HUDEP-2 (cell line): ENCODE results near the gene PNLIPRP1.

Source experiments
- DNase-seq, 76 experiments: peaks; one replicate each; lab custom pipeline; 2025; ENCODE audit not compliant: unreplicated experiment in 76 of 76; lab: John Stamatoyannopoulos, UW

Gene PNLIPRP1

GRCh38 chr10:116629340-116629739 is 38.6 kb downstream of the PNLIPRP1 start:
- DNase-seq: no peak

- no peak for DNase-seq
Observed at GRCh38 chr10:116630020-116630419, 39.3 kb downstream of the PNLIPRP1 start.

- DNase-seq: no peak
Observed at GRCh38 chr10:116631871-116632295, 41.1 kb downstream of the PNLIPRP1 start.

- DNase-seq: no peak
Observed at GRCh38 chr10:116632596-116633215, 41.9 kb downstream of the PNLIPRP1 start.

GRCh38 chr10:116633216-116633600 is 42.4 kb downstream of the PNLIPRP1 start:
- DNase-seq: no peak

- no peak for DNase-seq
Observed at GRCh38 chr10:116634126-116634975, 43.6 kb downstream of the PNLIPRP1 start.

GRCh38 chr10:116636385-116636784 is 45.6 kb downstream of the PNLIPRP1 start:
- DNase-seq: no peak

- no peak for DNase-seq
Observed at GRCh38 chr10:116636976-116637375, 46.2 kb downstream of the PNLIPRP1 start.

GRCh38 chr10:116637830-116638229 is 47.1 kb downstream of the PNLIPRP1 start:
- no peak for DNase-seq

- DNase-seq: no peak
Observed at GRCh38 chr10:116646502-116646901, 55.7 kb downstream of the PNLIPRP1 start.

GRCh38 chr10:116648903-116649302 is 58.1 kb downstream of the PNLIPRP1 start:
- no peak for DNase-seq

GRCh38 chr10:116653885-116654284 is 63.1 kb downstream of the PNLIPRP1 start:
- DNase-seq: no peak

GRCh38 chr10:116654816-116655215 is 64.1 kb downstream of the PNLIPRP1 start:
- DNase-seq: peak in 4 of 76 experiments; percentile 0 to 17 (median 6)

- DNase-seq: no peak
Observed at GRCh38 chr10:116655568-116655967, 64.8 kb downstream of the PNLIPRP1 start.

GRCh38 chr10:116656044-116656443 is 65.3 kb downstream of the PNLIPRP1 start:
- DNase-seq: no peak

- DNase-seq: no peak
Observed at GRCh38 chr10:116657863-116658551, 67.2 kb downstream of the PNLIPRP1 start.
